ENCODE measurements around the gene CHTOP.

The CHTOP gene

GRCh38 chr1:153617663-153618062, 16.2 kb upstream of the CHTOP start:
- no peak for TF ChIP-seq ZNF274 (IDR thresholded peaks at IDR 0.05; ENCODE audit: low read depth, low read length)
- H3K4me3 ChIP-seq (ENCODE audit: low read length), result no peak overlapping the region

GRCh38 chr1:153619171-153619570, 14.7 kb upstream of the CHTOP start:
- H3K4me3 ChIP-seq (ENCODE audit: low read length), result no peak overlapping the region
- TF ChIP-seq ZNF274 (IDR thresholded peaks at IDR 0.05; ENCODE audit: low read depth, low read length), result no peak

GRCh38 chr1:153623101-153623500, 10.8 kb upstream of the CHTOP start:
- TF ChIP-seq ZNF274 (IDR thresholded peaks at IDR 0.05; ENCODE audit: low read depth, low read length), result no peak
- H3K4me3 ChIP-seq (ENCODE audit: low read length), result no peak overlapping the region

GRCh38 chr1:153624965-153625611, 8.8 kb upstream of the CHTOP start:
- H3K4me3 ChIP-seq (ENCODE audit: low read length), result no peak overlapping the region

GRCh38 chr1:153626477-153626903, 7.4 kb upstream of the CHTOP start:
- TF ChIP-seq ZNF274 (IDR thresholded peaks at IDR 0.05; ENCODE audit: low read depth, low read length), result no peak
- no peak overlapping the region for H3K4me3 ChIP-seq (ENCODE audit: low read length)

More at GRCh38 chr1:153624965-153625611, 8.8 kb upstream of the CHTOP start:
- no peak for TF ChIP-seq ZNF274 (IDR thresholded peaks at IDR 0.05; ENCODE audit: low read depth, low read length)

GRCh38 chr1:153626904-153627714, 6.8 kb upstream of the CHTOP start, which contains the start of gene S100A13:
Gene S100A13 (minus strand): TSS chr1:153627505. CDS start chr1:153626472, 1,033 bp downstream.
- H3K4me3 ChIP-seq (ENCODE audit: low read length), result no peak within 1 kb of the TSS
- no peak for TF ChIP-seq ZNF274 (IDR thresholded peaks at IDR 0.05; ENCODE audit: low read depth, low read length)

GRCh38 chr1:153627715-153628626, 5.9 kb upstream of the CHTOP start, which contains the start of gene S100A1:
Gene S100A1 (plus strand): TSS chr1:153628434. CDS start chr1:153630522, 2,088 bp downstream.
- H3K4me3 ChIP-seq (ENCODE audit: low read length), result no peak within 1 kb of the TSS
- no peak for TF ChIP-seq ZNF274 (IDR thresholded peaks at IDR 0.05; ENCODE audit: low read depth, low read length)

- TF ChIP-seq ZNF274 (IDR thresholded peaks at IDR 0.05; ENCODE audit: low read depth, low read length), result no peak
Measured at GRCh38 chr1:153628638-153629342, 5.1 kb upstream of the CHTOP start.

GRCh38 chr1:153629343-153629665, 4.6 kb upstream of the CHTOP start:
- no peak for TF ChIP-seq ZNF274 (IDR thresholded peaks at IDR 0.05; ENCODE audit: low read depth, low read length)
- H3K4me3 ChIP-seq (ENCODE audit: low read length), result no peak overlapping the region

More at GRCh38 chr1:153628638-153629342, 5.1 kb upstream of the CHTOP start:
- no peak overlapping the region for H3K4me3 ChIP-seq (ENCODE audit: low read length)

GRCh38 chr1:153629971-153630370, 3.9 kb upstream of the CHTOP start:
- TF ChIP-seq ZNF274 (IDR thresholded peaks at IDR 0.05; ENCODE audit: low read depth, low read length), result no peak
- H3K4me3 ChIP-seq (ENCODE audit: low read length), result no peak overlapping the region

GRCh38 chr1:153630384-153630783, 3.5 kb upstream of the CHTOP start:
- no peak for TF ChIP-seq ZNF274 (IDR thresholded peaks at IDR 0.05; ENCODE audit: low read depth, low read length)
- no peak overlapping the region for H3K4me3 ChIP-seq (ENCODE audit: low read length)

- no peak for TF ChIP-seq ZNF274 (IDR thresholded peaks at IDR 0.05; ENCODE audit: low read depth, low read length)
- H3K4me3 ChIP-seq (ENCODE audit: low read length), result no peak overlapping the region
Measured at GRCh38 chr1:153631047-153632022, 2.5 kb upstream of the CHTOP start.
